Tongue (tissue), 3 donors: Measurements from ENCODE around the gene SRY. TPM values are rescaled to one million over a fixed set of nuclear protein-coding genes. Genes with fewer than 3 reads are reported as not detected.
"Not testable (repeated sequence)": the region's sequence is repeated elsewhere in the genome, so short reads cannot be mapped to it uniquely, and the experiment has no call there.

Experiments
- DNase-seq: peaks from one replicate; pipeline ENCODE4 v3.0.0-alpha.2; 2015
- small RNA-seq: library from RNA; depleted of rRNA; stranded (forward); fragments of <200 nt; gene quantifications from one replicate; pipeline ENCODE3, GENCODE V24; 2014; ENCODE audit warnings: low replicate concordance
- total RNA-seq: library from RNA; depleted of rRNA; stranded (reverse); fragments of >200 nt; gene quantifications from one replicate; pipeline ENCODE4 v1.2.3, GENCODE V29; 2014

Gene SRY
- not detected for total RNA-seq

- peak; percentile 2 for DNase-seq
Observed at GRCh38 chrY:2787600-2787999, at the start of gene SRY. TSS of gene SRY (minus strand) at chrY:2787682. CDS start at chrY:2787603, 79 bp downstream.

GRCh38 chrY:2837078-2837477, 49.6 kb upstream of the SRY start:
- DNase-seq = no peak

- DNase-seq = no peak
Observed at GRCh38 chrY:2835230-2835629, 47.7 kb upstream of the SRY start.

- DNase-seq = no peak
Observed at GRCh38 chrY:2828497-2828896, 41.0 kb upstream of the SRY start.

- no peak for DNase-seq
Observed at GRCh38 chrY:2824471-2824870, 37.0 kb upstream of the SRY start.

GRCh38 chrY:2817146-2817896, 29.8 kb upstream of the SRY start:
- not testable (repeated sequence) for DNase-seq

- no peak for DNase-seq
Observed at GRCh38 chrY:2800246-2800645, 12.8 kb upstream of the SRY start.

GRCh38 chrY:2797991-2798390, 10.5 kb upstream of the SRY start:
- no peak for DNase-seq

GRCh38 chrY:2796977-2797523, 9.6 kb upstream of the SRY start:
- no peak for DNase-seq

- no peak for DNase-seq
Observed at GRCh38 chrY:2789756-2790155, 2.3 kb upstream of the SRY start.

GRCh38 chrY:2786876-2787512, 488 bp downstream of the SRY start:
- peak; percentile 22 for DNase-seq

Small RNA genes lying within 50 kb of the gene (small RNA-seq; reads per million reads assigned to genes)
- gene RNU6-1334P (not detected), gene TOMM22P2 (not detected)

Other genes with a start within 250 kb of the SRY start
- gene RPS4Y1, start 53.9 kb upstream of the SRY start, total RNA-seq = not detected
- not detected for gene ZFY, start 147.7 kb upstream of the SRY start, total RNA-seq